DND-41 (cell line): Measurements from ENCODE around the gene SKIC8.

Experiments
- ATAC-seq: fragments of 200-7000 bp; cut with Tn5 transposase; 3 replicates; pipeline ENCODE4 v1.9.1; 2021; ENCODE audit warnings: low read depth; ENCODE audit not compliant: insufficient read depth
- DNase-seq: peaks from one replicate; pipeline ENCODE4 v3.0.0-alpha.2; 2020
- H2AFZ ChIP-seq: 2 replicates; pipeline ENCODE4 v1.6.0; 2012; ENCODE audit warnings: low read depth, low read length
- H3K27ac ChIP-seq: 2 replicates; pipeline ENCODE4 v1.5.1; 2012; ENCODE audit warnings: low read length, inconsistent platforms
- H3K27me3 ChIP-seq: fragments of 200-600 bp; sonication (generic); 2 replicates; pipeline ENCODE4 v1.6.0; 2012; ENCODE audit warnings: low read length, mild to moderate bottlenecking, inconsistent platforms; ENCODE audit not compliant: insufficient read depth, poor library complexity
- H3K36me3 ChIP-seq: 2 replicates; pipeline ENCODE4 v1.5.1; 2012; ENCODE audit warnings: low read length, inconsistent platforms; ENCODE audit not compliant: insufficient read depth
- H3K4me1 ChIP-seq: 2 replicates; pipeline ENCODE4 v1.5.1; 2012; ENCODE audit warnings: mild to moderate bottlenecking, low read length; ENCODE audit not compliant: insufficient read depth
- H3K4me2 ChIP-seq: 2 replicates; pipeline ENCODE4 v1.6.0; 2012; ENCODE audit warnings: mild to moderate bottlenecking, moderate library complexity, low read length, inconsistent platforms; ENCODE audit not compliant: insufficient read depth
- H3K4me3 ChIP-seq, 2 experiments: fragments of 200-600 bp in 1 of 2; shearing (Covaris generic) in 1 of 2; 2 replicates each; pipeline ENCODE4 v1.5.1; 2012 to 2016; ENCODE audit warnings: inconsistent platforms in 2 of 2, low read length in 2 of 2, mild to moderate bottlenecking in 2 of 2, low read depth in 1 of 2, moderate library complexity in 1 of 2
- H3K79me2 ChIP-seq: 2 replicates; pipeline ENCODE4 v1.6.0; 2012; ENCODE audit warnings: low read length, inconsistent platforms; ENCODE audit not compliant: insufficient read depth
- H3K9ac ChIP-seq: 2 replicates; pipeline ENCODE4 v1.6.0; 2012; ENCODE audit warnings: low read depth, mild to moderate bottlenecking, inconsistent platforms, low read length, moderate library complexity
- H3K9me3 ChIP-seq: 2 replicates; pipeline ENCODE4 v1.5.1; 2012; ENCODE audit warnings: low read length, moderate library complexity, mild to moderate bottlenecking, inconsistent platforms; ENCODE audit not compliant: insufficient read depth, severe bottlenecking
- H4K20me1 ChIP-seq: 2 replicates; pipeline ENCODE4 v1.6.0; 2012; ENCODE audit warnings: low read length; ENCODE audit not compliant: insufficient read depth
- EZH2 ChIP-seq: IDR thresholded peaks from 3 replicates; pipeline ENCODE4 v1.6.1; 2012; ENCODE audit warnings: borderline replicate concordance, low read depth, mild to moderate bottlenecking, moderate library complexity, low read length, inconsistent platforms; ENCODE audit not compliant: severe bottlenecking
- TF ChIP-seq, protein P1 (sequence below): IDR thresholded peaks from 2 replicates; pipeline ENCODE4 v1.5.1; 2012; ENCODE audit warnings: borderline replicate concordance, low read length, moderate library complexity, mild to moderate bottlenecking; ENCODE audit not compliant: poor library complexity, severe bottlenecking; ENCODE audit errors: extremely low read depth

SKIC8 gene

GRCh38 chr15:78236491-78236890, 62.9 kb downstream of the SKIC8 start:
- Histone ChIP-seq H3K79me2 (no peaks in the 10 kb centered on the region), H3K9ac (no peak overlapping the region), H3K9me3 (no peaks in the 10 kb centered on the region), H3K4me3 (no peak overlapping the region), H3K4me2 (no peak overlapping the region), H3K4me1 (no peaks in the 10 kb centered on the region), H4K20me1 (no peaks in the 10 kb centered on the region), H3K27ac (no peak overlapping the region), H3K27me3 (peaks cover 3% of the 10 kb centered on the region), H2AFZ (no peak overlapping the region), H3K36me3 (no peaks in the 10 kb centered on the region)
- TF ChIP-seq, protein P1, sequence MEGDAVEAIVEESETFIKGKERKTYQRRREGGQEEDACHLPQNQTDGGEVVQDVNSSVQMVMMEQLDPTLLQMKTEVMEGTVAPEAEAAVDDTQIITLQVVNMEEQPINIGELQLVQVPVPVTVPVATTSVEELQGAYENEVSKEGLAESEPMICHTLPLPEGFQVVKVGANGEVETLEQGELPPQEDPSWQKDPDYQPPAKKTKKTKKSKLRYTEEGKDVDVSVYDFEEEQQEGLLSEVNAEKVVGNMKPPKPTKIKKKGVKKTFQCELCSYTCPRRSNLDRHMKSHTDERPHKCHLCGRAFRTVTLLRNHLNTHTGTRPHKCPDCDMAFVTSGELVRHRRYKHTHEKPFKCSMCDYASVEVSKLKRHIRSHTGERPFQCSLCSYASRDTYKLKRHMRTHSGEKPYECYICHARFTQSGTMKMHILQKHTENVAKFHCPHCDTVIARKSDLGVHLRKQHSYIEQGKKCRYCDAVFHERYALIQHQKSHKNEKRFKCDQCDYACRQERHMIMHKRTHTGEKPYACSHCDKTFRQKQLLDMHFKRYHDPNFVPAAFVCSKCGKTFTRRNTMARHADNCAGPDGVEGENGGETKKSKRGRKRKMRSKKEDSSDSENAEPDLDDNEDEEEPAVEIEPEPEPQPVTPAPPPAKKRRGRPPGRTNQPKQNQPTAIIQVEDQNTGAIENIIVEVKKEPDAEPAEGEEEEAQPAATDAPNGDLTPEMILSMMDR = no peak
- TF ChIP-seq EZH2 = no peak
- no peak for ATAC-seq
- no peak for DNase-seq

- no peak for TF ChIP-seq EZH2
- TF ChIP-seq, protein P1 = no peak
- H3K4me2 ChIP-seq = no peak within 1 kb of the TSS
Measured at GRCh38 chr15:78234515-78235040, 64.8 kb downstream of the SKIC8 start, which contains the start of gene ACSBG1. Gene ACSBG1 (minus strand): TSS chr15:78234565. CDS start chr15:78234501, 64 bp downstream.

GRCh38 chr15:78233496-78233895, 65.9 kb downstream of the SKIC8 start:
- H3K27ac ChIP-seq = no peak overlapping the region
- no peak overlapping the region for H3K4me2 ChIP-seq
- no peaks in the 10 kb centered on the region for H3K9me3 ChIP-seq
- DNase-seq (no peak), ATAC-seq (no peak)
- H2AFZ ChIP-seq = no peak overlapping the region
- H3K4me3 ChIP-seq = no peak overlapping the region
- H3K9ac ChIP-seq = no peak overlapping the region
- peaks cover 3% of the 10 kb centered on the region for H3K27me3 ChIP-seq
- no peaks in the 10 kb centered on the region for H3K79me2 ChIP-seq
- no peaks in the 10 kb centered on the region for H3K36me3 ChIP-seq
- TF ChIP-seq EZH2 = no peak
- TF ChIP-seq, protein P1 = no peak
- no peaks in the 10 kb centered on the region for H4K20me1 ChIP-seq
- H3K4me1 ChIP-seq = no peaks in the 10 kb centered on the region

More at GRCh38 chr15:78234515-78235040, 64.8 kb downstream of the SKIC8 start, which contains the start of gene ACSBG1:
- H3K9ac ChIP-seq = no peak within 1 kb of the TSS
- H3K27ac ChIP-seq = no peak within 1 kb of the TSS
- ATAC-seq (no peak), DNase-seq (no peak)
- no peaks in the 10 kb centered on the region for H3K36me3 ChIP-seq
- H4K20me1 ChIP-seq = no peaks in the 10 kb centered on the region
- H3K27me3 ChIP-seq = peaks cover 3% of the 10 kb centered on the region
- no peak within 1 kb of the TSS for H2AFZ ChIP-seq
- no peaks in the 10 kb centered on the region for H3K4me1 ChIP-seq
- no peaks in the 10 kb centered on the region for H3K9me3 ChIP-seq
- H3K79me2 ChIP-seq = no peaks in the 10 kb centered on the region
- no peak within 1 kb of the TSS for H3K4me3 ChIP-seq
